Skeletal muscle tissue (tissue), 4 donors: ENCODE results near the gene LIAS. TPM values are rescaled to one million over a fixed set of nuclear protein-coding genes. Genes with fewer than 3 reads are reported as not detected.
A peak's percentile ranks its signal among the peaks of the same experiment; 100 is the strongest.
"Not testable (repeated sequence)": the region's sequence is repeated elsewhere in the genome, so short reads cannot be mapped to it uniquely, and the experiment has no call there.

Source experiments
- H3K27ac ChIP-seq: one replicate; pipeline ENCODE4 v1.7.0; 2013; ENCODE audit warnings: mild to moderate bottlenecking, low read depth, low read length, inconsistent platforms
- H3K27me3 ChIP-seq, 3 donors: one replicate each; pipeline ENCODE4 v1.7.0; 2013; ENCODE audit warnings: low read length in 3 of 3; ENCODE audit not compliant: control insufficient read depth in 3 of 3, insufficient read depth in 3 of 3
- H3K36me3 ChIP-seq, 3 donors: one replicate each; pipeline ENCODE4 v1.7.0; 2013; ENCODE audit warnings: low read length in 3 of 3; ENCODE audit not compliant: control insufficient read depth in 3 of 3, insufficient read depth in 3 of 3
- H3K4me1 ChIP-seq, 3 donors: one replicate each; pipeline ENCODE4 v1.7.0; 2013; ENCODE audit warnings: low read length in 3 of 3, mild to moderate bottlenecking in 3 of 3; ENCODE audit not compliant: control insufficient read depth in 3 of 3, insufficient read depth in 3 of 3
- H3K4me3 ChIP-seq, 3 donors: one replicate each; pipeline ENCODE4 v1.7.0; 2013; ENCODE audit warnings: low read length in 3 of 3
- H3K9ac ChIP-seq, 3 donors: one replicate each; pipeline ENCODE4 v1.7.0; 2013; ENCODE audit warnings: low read length in 3 of 3, mild to moderate bottlenecking in 3 of 3, moderate library complexity in 2 of 3, low read depth in 1 of 3
- H3K9me3 ChIP-seq, 3 donors: one replicate each; pipeline ENCODE4 v1.7.0; 2013; ENCODE audit warnings: low read length in 3 of 3; ENCODE audit not compliant: control insufficient read depth in 3 of 3
- total RNA-seq: library from RNA; depleted of rRNA; stranded (reverse); fragments of >200 nt; gene quantifications from one replicate; pipeline ENCODE4 v1.2.3, GENCODE V29; 2014
- donor health status: Osteomylitis.

Gene LIAS
- total RNA-seq, 1 donor from 2014 or later: 18.8 TPM

DNA sequence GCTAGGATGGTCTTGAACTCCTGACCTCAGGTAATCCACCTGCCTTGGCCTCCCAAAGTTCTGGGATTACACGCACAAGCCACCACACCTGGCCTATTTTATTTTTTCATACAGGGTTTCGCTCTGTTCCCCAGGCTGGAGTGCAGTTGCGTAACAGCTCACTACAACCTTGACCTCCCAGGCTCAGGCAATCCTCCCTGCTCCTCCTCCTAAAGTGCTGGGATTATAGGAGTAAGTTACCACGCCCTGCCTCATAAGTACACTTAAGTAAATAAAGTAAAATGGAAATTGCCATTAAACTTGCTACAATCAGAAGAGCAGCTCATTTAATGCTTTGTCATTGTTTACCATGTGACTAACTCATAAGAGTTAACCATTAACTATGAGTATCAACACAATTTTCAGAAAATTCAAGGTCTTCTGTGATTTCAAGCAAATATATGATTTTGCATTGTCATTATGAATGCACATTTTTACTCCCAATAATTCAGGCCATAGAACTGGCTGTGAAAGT lies 56.1 kb downstream of the LIAS start:
- H3K36me3 ChIP-seq: peaks cover 8 to 23% (median 12%) of the 10 kb centered on the region in 3 donors
- H3K9me3 ChIP-seq: no peaks in the 10 kb centered on the region
- H3K4me1 ChIP-seq: no peaks in the 10 kb centered on the region
- no peaks in the 10 kb centered on the region for H3K27me3 ChIP-seq
- no peak overlapping the region for H3K27ac ChIP-seq
- H3K4me3 ChIP-seq: no peak overlapping the region
- no peak overlapping the region for H3K9ac ChIP-seq

DNA sequence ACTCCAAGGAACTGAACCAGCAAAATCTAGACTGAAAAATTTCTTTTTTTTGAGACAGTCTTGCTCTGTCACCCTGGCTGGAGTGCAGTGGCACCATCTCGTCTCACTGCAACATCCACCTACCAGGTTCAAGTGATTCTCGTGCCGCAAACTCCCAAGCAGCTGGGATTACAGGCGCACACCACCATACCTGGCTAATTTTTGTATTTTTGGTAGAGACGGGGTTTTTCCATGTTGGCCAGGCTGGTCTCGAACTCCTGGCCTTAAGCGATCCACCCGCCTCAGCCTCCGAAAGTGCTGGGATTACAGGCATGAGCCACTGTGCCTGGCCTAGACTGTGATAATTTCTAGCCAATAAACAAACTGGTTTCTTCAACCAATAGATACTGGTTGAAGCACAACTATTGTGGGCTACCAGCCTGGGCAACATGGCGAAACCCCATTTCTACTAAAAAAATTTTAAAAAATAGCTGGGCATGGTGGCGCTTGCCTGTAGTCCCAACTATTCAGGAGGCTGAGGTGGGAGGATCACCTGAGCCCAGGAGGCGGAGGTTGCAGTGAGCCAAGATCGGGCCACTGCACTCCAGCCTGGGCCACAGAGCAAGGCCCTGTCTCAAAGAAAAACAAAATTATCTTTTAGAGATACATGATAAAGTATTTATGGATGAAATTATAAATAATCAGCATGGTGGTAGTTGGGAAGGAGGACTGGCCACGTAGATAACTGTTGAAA lies 57.0 kb downstream of the LIAS start:
- not testable (repeated sequence) for H3K4me3 ChIP-seq, H3K27ac ChIP-seq, H3K9me3 ChIP-seq, H3K27me3 ChIP-seq, H3K9ac ChIP-seq, H3K4me1 ChIP-seq
- H3K36me3 ChIP-seq: peaks cover 2 to 16% (median 5%) of the 10 kb centered on the region in 3 donors

DNA sequence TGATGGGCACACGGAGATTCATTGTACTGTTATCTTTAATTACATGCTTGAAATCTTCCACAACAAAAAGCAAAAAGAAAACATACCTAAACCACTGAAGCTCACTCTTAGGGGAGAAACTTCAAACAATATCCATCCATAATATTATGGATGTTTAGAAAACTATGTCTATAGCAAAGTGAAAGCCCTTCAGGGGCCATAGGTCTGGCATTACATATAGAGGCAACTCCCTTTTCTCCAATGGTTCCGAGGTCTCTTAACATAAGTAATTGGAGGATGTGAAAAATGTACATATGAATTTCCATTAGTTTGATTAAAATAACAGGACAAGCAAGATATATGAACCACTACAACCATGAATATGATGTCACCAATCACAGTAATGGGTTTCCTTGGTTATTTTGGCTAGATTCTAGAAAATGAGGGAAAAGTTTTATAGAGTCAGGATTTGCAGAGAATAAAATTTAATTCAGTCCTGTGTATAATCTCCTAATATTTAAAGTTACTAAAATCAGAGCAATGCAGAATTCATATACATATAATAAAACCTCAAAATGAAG lies 57.6 kb downstream of the LIAS start:
- peaks cover 2 to 16% (median 5%) of the 10 kb centered on the region in 3 donors for H3K36me3 ChIP-seq
- H3K9me3 ChIP-seq: no peaks in the 10 kb centered on the region
- H3K4me3 ChIP-seq: no peak overlapping the region
- no peak overlapping the region for H3K9ac ChIP-seq
- no peaks in the 10 kb centered on the region for H3K27me3 ChIP-seq
- H3K27ac ChIP-seq: no peak overlapping the region
- no peaks in the 10 kb centered on the region for H3K4me1 ChIP-seq

DNA sequence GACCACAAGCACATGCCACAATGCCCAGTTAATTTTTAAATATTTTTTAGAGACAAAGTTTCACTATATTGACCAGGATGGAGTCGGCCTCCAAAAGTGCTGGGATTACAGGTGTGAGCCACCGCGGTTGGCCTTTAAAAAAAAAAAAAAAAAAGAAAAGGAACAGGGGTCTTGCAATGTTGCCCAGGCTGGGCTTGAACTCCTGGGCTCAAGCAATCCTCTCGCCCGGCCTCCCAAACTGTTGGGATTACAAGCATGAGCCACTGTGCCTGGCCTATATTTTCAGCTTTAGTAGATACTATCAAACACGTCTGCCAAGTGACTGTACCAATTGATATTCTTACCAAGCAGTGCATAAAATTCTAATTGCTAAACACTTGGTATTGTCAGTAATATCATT lies 59.6 kb downstream of the LIAS start:
- H3K4me3 ChIP-seq: no peak overlapping the region
- H3K4me1 ChIP-seq: no peaks in the 10 kb centered on the region
- no peak overlapping the region for H3K9ac ChIP-seq
- H3K27me3 ChIP-seq: no peaks in the 10 kb centered on the region
- H3K27ac ChIP-seq: no peak overlapping the region
- H3K9me3 ChIP-seq: no peaks in the 10 kb centered on the region
- H3K36me3 ChIP-seq: peaks cover 0 to 7% (median 5%) of the 10 kb centered on the region in 3 donors

DNA sequence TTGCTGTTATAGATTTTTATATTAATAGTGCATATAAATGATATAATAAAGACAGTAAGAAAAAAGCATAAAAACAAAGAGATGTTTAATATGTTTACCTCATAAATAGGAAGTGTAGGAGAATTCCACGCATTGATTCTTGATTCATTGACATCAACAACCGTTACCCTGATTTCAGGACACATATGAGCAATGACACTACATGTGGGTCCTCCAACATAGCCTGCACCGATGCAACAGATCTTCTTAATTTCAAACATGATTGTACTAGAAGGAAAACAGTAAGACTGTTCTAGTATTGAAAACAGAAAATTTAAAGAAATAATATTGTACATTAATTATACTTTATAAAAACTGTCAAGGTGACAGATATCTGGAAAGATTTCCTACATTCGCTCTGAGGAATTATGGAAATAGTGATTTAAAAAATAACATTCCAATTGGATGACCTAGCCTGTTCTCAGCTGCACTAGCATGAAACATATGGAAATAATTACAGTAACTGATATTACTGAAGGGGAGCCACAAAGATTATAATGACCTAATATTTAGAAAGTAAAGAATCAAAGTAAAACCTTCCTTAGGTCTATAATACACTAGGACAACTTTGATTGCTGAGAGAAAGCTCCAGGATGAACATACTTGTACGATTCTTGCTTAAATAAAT lies 62.5 kb downstream of the LIAS start:
- H3K4me3 ChIP-seq: no peak overlapping the region
- no peaks in the 10 kb centered on the region for H3K9me3 ChIP-seq
- no peaks in the 10 kb centered on the region for H3K27me3 ChIP-seq
- no peak overlapping the region for H3K27ac ChIP-seq
- H3K4me1 ChIP-seq: peaks cover 3 to 7% (median 4%) of the 10 kb centered on the region in 3 donors
- peak overlapping the region in 1 of 3 donors; percentile 17 for H3K9ac ChIP-seq
- peaks cover 0 to 5% (median 5%) of the 10 kb centered on the region in 3 donors for H3K36me3 ChIP-seq

DNA sequence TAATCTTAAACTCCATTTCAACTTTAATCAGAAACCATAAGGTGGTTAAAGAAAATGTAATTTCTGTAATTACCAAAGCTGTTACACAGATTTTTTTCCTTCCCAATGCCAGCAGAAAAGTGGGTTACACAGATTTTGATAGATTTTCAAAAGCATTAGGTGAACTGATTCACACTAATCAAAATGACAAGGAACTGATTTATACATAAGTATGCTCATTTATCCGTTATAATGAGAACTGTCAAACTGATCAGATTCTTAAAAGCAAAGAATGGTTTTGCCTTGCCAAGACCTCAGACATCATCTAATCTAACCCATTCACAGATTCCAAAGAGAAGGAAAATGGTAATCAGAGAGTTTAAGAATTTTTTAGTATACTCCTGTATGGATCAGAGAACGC lies 63.2 kb downstream of the LIAS start:
- Histone ChIP-seq H3K9me3 (no peaks in the 10 kb centered on the region), H3K36me3 (peaks cover 0 to 5% (median 5%) of the 10 kb centered on the region in 3 donors), H3K4me3 (no peak overlapping the region), H3K4me1 (peaks cover 7 to 10% (median 8%) of the 10 kb centered on the region in 3 donors), H3K9ac (peak overlapping the region in 1 of 3 donors; percentile 17), H3K27ac (no peak overlapping the region), H3K27me3 (no peaks in the 10 kb centered on the region)

DNA sequence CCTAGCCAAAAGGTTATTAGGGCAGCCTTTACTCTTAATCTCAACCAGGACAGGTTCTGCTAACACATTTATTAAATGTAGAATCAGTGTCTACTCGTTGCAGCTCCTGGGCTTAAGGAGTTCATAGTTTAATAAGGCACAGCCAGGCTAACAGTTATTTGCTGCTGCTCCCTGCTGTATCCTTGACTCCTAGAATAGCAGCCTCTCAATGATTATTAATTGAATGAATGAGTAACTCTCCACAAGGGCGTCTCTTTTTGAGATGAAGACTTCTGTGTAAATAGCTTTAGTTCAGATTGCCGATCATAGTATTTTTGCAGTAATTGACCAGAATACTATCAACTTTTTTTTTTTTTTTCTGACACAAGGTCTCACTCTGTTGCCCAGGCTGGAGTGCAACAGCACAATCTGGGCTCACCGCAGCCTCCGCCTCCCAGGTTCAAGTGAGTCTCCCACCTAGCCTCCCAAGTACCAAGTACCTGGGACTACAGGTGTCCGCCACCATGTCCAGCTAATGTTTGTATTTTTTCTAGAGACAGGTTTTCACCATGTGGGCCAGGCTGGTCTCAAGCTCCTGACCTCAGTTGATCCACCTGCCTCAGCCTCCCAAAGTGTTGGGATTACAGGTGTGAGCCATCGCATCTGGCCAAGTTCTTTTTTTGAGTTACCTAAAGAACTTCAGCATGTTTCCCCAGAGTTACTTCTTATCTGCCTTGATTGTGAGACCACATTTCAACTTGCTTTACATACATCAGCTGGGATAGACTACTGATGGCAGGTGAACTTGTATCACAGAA lies 65.5 kb downstream of the LIAS start:
- Histone ChIP-seq H3K27ac (no peak overlapping the region), H3K36me3 (peaks cover 0 to 1% (median 0%) of the 10 kb centered on the region in 3 donors), H3K4me1 (peaks cover 14 to 21% (median 15%) of the 10 kb centered on the region in 3 donors), H3K4me3 (no peak overlapping the region), H3K9me3 (no peaks in the 10 kb centered on the region), H3K9ac (peak overlapping the region in 1 of 3 donors; percentile 10), H3K27me3 (no peaks in the 10 kb centered on the region)

DNA sequence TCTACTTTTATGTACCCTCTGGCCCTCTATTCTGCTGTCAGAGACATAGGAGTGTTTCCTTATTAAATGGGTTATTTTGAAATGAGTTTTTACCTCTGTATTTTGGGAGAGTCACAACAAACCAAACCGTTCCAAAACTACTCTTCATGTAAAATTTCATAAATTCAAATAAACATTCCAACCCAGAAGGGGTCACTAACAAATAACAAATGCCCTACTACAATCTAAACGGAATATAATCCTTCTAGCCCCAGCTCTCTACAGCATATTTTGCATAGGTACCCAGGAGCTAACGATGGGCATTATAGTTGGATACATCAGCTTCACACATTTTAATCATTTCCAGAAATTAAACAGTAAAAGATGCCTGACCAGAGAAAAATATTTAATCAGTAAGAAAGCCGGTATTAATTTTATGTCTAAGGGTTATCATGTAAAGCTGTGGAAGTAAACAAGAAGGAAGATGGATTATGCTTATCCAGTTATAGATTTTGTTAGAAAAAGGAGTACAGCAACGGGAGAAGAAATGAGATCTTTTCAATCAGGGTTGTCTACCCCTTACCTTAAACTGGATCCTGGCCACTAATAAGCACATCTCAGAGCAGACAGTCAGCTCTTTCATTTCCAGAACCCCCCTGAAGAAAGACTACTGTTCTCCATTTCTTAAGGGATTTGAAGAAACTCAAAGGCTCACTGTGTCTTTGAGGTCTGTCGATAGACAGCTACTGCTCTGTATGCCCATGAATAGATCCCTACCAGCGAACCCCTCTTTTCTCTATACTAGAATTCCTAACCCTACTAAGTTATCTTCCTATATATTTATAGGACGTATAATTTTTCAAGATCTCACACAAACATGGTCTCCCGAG lies 67.2 kb downstream of the LIAS start:
- peak overlapping the region; percentile 90 for H3K27ac ChIP-seq
- no peaks in the 10 kb centered on the region for H3K9me3 ChIP-seq
- H3K27me3 ChIP-seq: no peaks in the 10 kb centered on the region
- H3K4me3 ChIP-seq: peak overlapping the region; percentile 93 to 98 (median 98)
- peaks cover 0 to 5% (median 0%) of the 10 kb centered on the region in 3 donors for H3K36me3 ChIP-seq
- H3K4me1 ChIP-seq: peaks cover 14 to 21% (median 15%) of the 10 kb centered on the region in 3 donors
- H3K9ac ChIP-seq: peak overlapping the region; percentile 86 to 94 (median 90)
